ENCODE data around the gene CNKSR3.
"Not testable (repeated sequence)": the region's sequence is repeated elsewhere in the genome, so short reads cannot be mapped to it uniquely, and the experiment has no call there.

The CNKSR3 gene

DNA sequence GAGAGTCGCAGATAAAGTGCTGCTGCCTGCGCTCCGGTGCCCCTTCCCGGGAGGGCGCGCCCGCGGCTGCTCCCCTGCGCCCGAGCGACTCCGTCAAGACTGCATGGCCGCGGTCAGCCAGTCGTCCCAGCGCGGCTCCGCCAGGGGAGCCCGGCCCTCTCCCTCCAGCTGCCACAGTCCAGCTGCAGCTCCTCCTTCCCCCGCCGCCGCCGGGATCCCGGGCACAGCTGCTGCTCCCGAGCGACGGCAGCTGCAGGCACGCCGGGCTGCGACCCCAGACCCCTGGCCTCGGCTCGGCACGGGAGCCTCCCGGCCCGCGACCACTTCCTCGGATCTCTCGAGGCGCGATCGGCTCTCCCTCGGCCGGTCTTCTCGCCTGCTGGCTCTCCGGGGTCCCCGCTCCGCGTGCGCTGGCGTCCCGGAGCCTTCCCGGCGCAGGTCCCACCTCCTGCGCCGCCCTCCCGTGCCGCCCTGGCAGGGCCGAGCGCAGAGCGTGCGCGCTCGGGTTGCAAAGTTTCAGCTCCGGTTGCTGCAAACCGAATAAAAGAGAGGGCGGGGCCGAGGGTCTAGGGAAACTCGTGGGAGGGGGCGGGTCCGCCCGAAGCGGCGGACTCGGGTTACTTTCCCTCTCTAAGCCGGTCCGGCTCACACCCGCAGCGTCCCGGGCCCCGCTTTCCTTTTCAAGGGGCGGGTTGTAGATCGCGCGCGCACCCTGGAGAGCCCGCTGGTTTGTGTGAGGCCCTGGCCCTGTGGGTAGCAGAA, at the start of gene CNKSR3:
Gene CNKSR3 (minus strand): TSS at position 542 of the 762 bp plus-strand sequence. CDS start 571 bp downstream, outside the sequence.
- no peak for DNase-seq (ENCODE audit: low read depth in 2 of 2)

DNA sequence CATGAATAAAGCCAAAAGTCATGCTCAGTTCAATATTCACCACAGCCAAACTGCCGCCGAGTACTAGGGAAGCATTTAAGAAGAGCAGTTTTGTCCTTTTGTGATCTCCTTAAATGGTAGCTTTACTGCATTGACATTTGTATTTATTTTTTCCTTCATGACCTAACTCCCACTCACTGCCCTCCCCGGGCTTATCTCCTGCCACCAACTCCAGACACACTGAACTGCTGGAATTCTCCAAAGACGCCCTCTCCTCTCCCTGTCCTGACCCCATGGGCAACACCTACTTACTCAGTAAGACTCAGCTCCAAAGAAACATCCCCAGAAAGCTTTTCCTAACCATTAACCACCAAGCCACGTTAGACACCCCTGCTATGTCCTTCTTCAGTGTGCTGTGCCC, 48.5 kb upstream of the CNKSR3 start:
- DNase-seq (ENCODE audit: low read depth in 2 of 2) = no peak

DNA sequence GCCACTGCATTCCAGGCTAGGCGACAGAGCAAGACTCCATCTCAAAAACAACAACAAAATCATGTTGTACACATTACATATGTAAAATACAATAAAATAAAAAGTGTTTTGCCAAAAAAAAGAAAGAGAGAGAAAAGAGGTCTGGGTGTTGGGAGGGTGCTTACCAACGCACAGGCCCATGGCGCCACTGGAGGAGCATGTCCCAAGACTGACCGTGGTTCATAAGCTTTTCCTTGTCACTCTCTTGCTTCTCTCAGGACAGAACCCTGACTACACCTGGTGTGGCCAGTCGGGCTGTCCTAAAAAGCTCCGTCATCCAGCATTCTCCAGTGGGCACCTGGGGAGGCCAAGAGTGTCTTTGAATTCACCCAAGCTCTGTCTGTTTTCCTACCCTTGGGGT, 48.0 kb upstream of the CNKSR3 start:
- DNase-seq (ENCODE audit: low read depth in 2 of 2) = no peak

- no peak for DNase-seq (ENCODE audit: low read depth in 2 of 2)
Measured at GRCh38 chr6:154555073-154555677, 44.7 kb upstream of the CNKSR3 start.

GRCh38 chr6:154554491-154554890, 44.0 kb upstream of the CNKSR3 start:
- no peak for DNase-seq (ENCODE audit: low read depth in 2 of 2)

DNA sequence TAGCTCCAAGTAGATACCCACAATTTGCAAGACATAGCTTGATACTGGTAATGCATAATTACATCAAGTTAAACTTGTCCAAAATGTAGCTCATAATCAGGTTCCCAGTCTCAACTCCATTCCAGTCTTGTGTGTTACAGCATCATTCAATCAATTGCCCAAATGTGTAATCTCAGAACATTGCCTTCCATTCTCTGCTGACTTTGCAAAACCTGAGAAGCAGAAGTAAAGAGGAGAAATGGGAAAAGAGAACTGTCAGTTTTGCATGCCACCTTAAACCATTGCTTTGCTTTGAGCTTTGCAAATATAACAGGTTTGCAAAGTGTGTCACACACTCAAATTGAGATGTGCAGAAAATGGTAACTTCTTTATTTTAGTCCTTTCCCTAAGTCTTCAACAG, 40.3 kb upstream of the CNKSR3 start:
- no peak for DNase-seq (ENCODE audit: low read depth in 2 of 2)

DNA sequence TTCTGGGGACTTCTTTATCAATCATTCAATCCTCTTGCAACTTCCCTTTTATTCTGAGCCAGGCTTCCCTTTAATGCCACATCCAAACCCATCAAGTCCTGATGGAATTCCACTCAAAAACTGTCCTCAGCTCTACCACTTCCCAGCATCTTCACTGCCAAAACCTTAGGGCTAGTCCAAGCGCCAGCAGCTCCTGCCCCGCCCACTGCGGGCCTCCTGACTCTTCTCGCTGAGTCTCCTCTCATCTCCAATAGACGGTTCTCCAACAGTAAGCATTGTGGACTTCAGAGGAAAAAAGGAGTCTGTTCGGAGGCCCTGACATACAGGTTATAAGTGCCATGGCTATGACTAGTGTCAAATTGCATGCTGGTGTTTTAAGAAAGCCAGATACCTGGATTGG, 38.7 kb upstream of the CNKSR3 start:
- DNase-seq (ENCODE audit: low read depth in 2 of 2) = no peak

GRCh38 chr6:154548130-154548830, 37.8 kb upstream of the CNKSR3 start:
- DNase-seq (ENCODE audit: low read depth in 2 of 2) = no peak

- no peak for DNase-seq (ENCODE audit: low read depth in 2 of 2)
Measured at GRCh38 chr6:154543628-154544027, 33.1 kb upstream of the CNKSR3 start.

GRCh38 chr6:154542747-154543146, 32.3 kb upstream of the CNKSR3 start:
- DNase-seq (ENCODE audit: low read depth in 2 of 2) = no peak

GRCh38 chr6:154541837-154542236, 31.4 kb upstream of the CNKSR3 start:
- not testable (repeated sequence) for DNase-seq (ENCODE audit: low read depth in 2 of 2)

GRCh38 chr6:154539593-154540269, 29.2 kb upstream of the CNKSR3 start:
- no peak for DNase-seq (ENCODE audit: low read depth in 2 of 2)

DNA sequence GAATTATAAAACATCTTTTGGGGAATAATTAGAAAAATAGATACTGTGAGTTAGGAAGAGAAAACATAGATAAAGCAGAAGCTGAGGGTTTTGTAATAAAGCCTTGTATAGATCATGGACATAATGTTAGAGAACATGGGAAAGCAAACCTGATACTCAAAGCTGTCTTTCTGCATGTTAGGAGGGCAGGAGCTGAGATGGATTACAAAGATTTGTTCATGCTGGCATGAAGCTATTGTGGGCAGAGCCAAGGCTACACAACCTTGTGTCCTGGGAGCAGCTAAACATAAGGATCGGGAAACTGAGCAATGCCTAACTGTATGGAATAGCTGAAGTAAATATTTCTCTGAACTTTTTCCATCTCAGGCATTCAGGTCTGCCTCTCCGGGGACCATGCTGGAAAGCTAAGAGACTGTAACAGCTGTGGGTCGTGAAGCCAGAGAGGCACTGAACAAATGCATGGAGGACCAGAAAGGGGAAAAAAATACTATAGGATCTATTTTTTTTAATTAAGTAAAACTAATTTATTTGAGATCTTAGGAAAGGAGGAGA, 28.2 kb upstream of the CNKSR3 start:
- DNase-seq (ENCODE audit: low read depth in 2 of 2) = no peak

DNA sequence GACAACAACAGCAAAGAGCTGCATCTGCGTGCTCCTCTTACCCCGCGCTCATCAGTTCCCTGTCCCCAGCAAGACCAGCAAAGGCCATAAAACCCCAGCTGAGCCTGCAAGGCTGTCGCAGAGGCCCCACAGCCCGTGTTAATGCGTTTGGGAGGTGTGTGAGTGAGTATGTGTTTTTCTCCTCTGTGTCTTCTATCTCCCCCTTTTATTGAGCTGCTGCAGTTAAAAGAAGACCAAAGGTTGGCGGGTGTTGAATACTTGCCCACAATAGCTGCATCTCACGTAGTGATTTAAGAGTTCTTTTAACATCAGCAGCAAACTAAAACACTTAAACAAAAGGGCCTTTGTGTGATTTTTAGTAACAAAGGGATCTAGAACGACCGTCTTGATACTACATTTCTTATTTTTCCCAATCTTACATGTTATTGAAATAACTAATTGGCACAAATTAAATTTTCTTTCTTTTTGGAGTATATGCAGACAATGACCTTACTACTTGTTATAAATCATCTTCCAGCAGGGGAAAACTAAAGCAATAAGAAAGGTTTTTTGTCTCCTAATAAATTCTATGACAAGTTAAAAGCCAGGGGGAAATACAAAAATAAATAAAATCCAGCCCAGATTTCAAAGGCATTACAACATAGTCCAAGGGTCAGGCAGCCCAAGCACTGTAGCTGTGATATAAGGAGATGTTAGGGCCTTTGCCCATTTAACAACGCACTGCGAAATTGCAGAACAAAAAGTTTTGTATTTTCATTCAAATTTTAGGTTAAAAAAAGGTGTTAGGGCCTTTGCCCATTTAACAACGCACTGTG, 27.2 kb upstream of the CNKSR3 start:
- no peak for DNase-seq (ENCODE audit: low read depth in 2 of 2)

GRCh38 chr6:154536999-154537398, 26.5 kb upstream of the CNKSR3 start:
- no peak for DNase-seq (ENCODE audit: low read depth in 2 of 2)

DNA sequence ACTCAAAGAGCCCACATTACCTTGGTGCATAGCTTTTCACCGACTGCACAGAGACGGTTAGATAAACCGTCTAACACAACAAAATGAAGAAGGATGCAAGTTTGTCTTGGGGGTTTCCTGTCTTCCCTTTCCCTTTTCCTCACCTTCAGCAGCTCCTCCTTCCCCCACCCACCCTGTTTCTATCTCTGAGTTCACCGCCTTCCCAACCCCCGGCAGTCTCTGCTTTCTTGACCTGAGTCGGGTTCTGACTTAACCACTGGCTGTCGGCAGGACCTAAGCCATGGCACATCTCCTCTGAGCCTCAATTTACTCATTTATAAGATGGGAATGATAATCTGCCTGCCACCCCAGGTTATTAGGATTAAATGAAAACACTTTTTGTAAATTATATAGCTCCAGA, 25.8 kb upstream of the CNKSR3 start:
- DNase-seq (ENCODE audit: low read depth in 2 of 2) = no peak

DNA sequence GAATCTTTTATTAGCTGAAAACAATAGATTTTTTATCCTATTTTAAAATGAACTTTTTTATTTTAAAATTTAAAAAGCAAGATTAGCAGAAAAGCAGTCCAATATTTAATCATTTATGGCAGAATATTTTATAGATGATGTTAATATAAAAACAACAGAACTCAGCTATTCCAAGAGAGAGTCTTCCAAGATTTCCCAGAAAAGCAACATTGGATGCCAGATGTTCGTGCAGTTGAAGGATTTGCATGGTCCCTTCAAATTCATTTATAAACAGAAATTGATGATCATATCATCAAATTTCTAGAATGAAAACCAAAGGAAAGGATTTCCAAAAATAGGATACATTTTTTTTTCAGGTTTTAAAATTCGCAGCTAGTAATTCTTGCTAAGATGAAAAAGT, 25.4 kb upstream of the CNKSR3 start:
- no peak for DNase-seq (ENCODE audit: low read depth in 2 of 2)

DNA sequence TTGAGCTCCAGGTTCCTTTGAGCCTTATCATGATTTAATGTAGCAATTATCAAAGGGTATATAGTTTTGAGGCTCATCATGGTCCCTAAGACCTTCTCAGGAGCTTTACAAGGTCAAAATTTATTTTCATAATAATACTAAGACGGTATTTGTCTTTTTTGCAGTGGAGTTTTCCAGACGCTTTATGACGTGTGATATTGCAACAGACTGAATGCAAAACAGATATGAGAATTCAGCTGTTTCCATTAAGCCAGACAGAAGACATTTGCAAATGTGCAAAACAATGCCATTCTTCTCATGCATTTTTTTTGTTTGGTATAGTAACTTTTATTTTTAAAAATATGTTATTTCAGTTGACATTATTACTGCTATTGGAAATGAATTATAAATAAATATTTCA, 24.7 kb upstream of the CNKSR3 start:
- no peak for DNase-seq (ENCODE audit: low read depth in 2 of 2)

- no peak for DNase-seq (ENCODE audit: low read depth in 2 of 2)
Measured at GRCh38 chr6:154534531-154534930, 24.0 kb upstream of the CNKSR3 start.

- DNase-seq (ENCODE audit: low read depth in 2 of 2) = no peak
Measured at GRCh38 chr6:154532426-154532825, 21.9 kb upstream of the CNKSR3 start.

GRCh38 chr6:154529957-154530356, 19.5 kb upstream of the CNKSR3 start:
- no peak for DNase-seq (ENCODE audit: low read depth in 2 of 2)

All from stimulated activated CD8-positive, alpha-beta memory T cell treated with anti-CD3 and anti-CD28 coated beads, Interleukin-15, amount 100 ng/mL, for 4 hours (primary cell).